ENCODE measurements around the gene AREG. TPM values are rescaled to one million over a fixed set of nuclear protein-coding genes. Genes with fewer than 3 reads are reported as not detected.

The AREG gene
- total RNA-seq, 1 experiment from 2014 or later: 0.33 TPM

DNA sequence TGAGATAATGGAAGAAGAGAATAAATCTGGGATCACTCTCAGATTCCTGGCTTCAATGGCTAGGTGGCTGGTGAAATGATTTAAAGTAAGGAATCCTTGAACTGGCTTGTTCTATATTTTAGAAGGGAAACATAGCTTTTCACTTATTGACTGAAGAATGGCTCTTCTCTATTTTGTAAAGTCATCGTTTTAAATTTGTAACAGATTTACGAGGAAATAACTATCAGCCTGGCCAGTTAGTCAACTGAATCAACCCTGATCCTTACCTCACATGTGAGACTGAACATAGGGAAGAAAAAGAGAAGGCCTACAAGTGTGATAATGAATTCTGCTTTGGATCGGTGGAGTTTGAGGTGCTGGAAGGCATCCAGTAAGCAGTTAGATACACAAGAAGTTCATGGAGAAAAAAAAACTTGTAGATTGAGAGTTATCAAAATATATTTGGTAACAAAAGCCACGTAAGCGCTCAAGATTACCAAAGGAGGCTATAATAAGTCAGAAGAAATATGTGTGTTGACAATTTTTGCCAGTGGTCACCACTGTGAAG is 12.0 kb downstream of the AREG start:
- Mint-ChIP-seq H3K4me1 (no peaks in the 10 kb centered on the region), H3K4me3 (no peak overlapping the region), H3K27me3 (ENCODE audit: low read depth) (no peaks in the 10 kb centered on the region), H3K36me3 (no peaks in the 10 kb centered on the region), H3K27ac (no peak overlapping the region), H3K9me3 (peaks cover 4% of the 10 kb centered on the region; the same call in 1 of the 2 replicates)
- no peak for ATAC-seq
- ChIA-PET POLR2A (no interaction called here), CTCF (interaction anchor here (1.7 to 1.9 kb wide), 2 partner anchors 12 kb away, joined by 4 to 6 read pairs; partner anchors contain the start of gene AREG)
- no peak for DNase-seq (ENCODE audit: low spot score)
- no peak for TF ChIP-seq SMAD4 (CRISPR knock-in tag; IDR thresholded peaks at IDR 0.05)
- TF ChIP-seq, protein P1, sequence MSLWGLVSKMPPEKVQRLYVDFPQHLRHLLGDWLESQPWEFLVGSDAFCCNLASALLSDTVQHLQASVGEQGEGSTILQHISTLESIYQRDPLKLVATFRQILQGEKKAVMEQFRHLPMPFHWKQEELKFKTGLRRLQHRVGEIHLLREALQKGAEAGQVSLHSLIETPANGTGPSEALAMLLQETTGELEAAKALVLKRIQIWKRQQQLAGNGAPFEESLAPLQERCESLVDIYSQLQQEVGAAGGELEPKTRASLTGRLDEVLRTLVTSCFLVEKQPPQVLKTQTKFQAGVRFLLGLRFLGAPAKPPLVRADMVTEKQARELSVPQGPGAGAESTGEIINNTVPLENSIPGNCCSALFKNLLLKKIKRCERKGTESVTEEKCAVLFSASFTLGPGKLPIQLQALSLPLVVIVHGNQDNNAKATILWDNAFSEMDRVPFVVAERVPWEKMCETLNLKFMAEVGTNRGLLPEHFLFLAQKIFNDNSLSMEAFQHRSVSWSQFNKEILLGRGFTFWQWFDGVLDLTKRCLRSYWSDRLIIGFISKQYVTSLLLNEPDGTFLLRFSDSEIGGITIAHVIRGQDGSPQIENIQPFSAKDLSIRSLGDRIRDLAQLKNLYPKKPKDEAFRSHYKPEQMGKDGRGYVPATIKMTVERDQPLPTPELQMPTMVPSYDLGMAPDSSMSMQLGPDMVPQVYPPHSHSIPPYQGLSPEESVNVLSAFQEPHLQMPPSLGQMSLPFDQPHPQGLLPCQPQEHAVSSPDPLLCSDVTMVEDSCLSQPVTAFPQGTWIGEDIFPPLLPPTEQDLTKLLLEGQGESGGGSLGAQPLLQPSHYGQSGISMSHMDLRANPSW (CRISPR knock-in tag; conservative IDR thresholded peaks at IDR 0.05; ENCODE audit: low read depth): no peak
- TF ChIP-seq, protein P2, sequence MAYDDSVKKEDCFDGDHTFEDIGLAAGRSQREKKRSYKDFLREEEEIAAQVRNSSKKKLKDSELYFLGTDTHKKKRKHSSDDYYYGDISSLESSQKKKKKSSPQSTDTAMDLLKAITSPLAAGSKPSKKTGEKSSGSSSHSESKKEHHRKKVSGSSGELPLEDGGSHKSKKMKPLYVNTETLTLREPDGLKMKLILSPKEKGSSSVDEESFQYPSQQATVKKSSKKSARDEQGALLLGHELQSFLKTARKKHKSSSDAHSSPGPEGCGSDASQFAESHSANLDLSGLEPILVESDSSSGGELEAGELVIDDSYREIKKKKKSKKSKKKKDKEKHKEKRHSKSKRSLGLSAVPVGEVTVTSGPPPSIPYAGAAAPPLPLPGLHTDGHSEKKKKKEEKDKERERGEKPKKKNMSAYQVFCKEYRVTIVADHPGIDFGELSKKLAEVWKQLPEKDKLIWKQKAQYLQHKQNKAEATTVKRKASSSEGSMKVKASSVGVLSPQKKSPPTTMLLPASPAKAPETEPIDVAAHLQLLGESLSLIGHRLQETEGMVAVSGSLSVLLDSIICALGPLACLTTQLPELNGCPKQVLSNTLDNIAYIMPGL (CRISPR knock-in tag; IDR thresholded peaks at IDR 0.05): no peak
- TF ChIP-seq, protein P3, sequence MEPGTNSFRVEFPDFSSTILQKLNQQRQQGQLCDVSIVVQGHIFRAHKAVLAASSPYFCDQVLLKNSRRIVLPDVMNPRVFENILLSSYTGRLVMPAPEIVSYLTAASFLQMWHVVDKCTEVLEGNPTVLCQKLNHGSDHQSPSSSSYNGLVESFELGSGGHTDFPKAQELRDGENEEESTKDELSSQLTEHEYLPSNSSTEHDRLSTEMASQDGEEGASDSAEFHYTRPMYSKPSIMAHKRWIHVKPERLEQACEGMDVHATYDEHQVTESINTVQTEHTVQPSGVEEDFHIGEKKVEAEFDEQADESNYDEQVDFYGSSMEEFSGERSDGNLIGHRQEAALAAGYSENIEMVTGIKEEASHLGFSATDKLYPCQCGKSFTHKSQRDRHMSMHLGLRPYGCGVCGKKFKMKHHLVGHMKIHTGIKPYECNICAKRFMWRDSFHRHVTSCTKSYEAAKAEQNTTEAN (CRISPR knock-in tag; IDR thresholded peaks at IDR 0.05): no peak
- no peak for TF ChIP-seq KAT7 (CRISPR knock-in tag; IDR thresholded peaks at IDR 0.05; ENCODE audit: borderline replicate concordance)
- TF ChIP-seq, protein P4, sequence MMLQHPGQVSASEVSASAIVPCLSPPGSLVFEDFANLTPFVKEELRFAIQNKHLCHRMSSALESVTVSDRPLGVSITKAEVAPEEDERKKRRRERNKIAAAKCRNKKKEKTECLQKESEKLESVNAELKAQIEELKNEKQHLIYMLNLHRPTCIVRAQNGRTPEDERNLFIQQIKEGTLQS (CRISPR knock-in tag; conservative IDR thresholded peaks at IDR 0.05): no peak
- TF ChIP-seq, protein P5, sequence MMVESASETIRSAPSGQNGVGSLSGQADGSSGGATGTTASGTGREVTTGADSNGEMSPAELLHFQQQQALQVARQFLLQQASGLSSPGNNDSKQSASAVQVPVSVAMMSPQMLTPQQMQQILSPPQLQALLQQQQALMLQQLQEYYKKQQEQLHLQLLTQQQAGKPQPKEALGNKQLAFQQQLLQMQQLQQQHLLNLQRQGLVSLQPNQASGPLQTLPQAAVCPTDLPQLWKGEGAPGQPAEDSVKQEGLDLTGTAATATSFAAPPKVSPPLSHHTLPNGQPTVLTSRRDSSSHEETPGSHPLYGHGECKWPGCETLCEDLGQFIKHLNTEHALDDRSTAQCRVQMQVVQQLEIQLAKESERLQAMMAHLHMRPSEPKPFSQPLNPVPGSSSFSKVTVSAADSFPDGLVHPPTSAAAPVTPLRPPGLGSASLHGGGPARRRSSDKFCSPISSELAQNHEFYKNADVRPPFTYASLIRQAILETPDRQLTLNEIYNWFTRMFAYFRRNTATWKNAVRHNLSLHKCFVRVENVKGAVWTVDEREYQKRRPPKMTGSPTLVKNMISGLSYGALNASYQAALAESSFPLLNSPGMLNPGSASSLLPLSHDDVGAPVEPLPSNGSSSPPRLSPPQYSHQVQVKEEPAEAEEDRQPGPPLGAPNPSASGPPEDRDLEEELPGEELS (CRISPR knock-in tag; IDR thresholded peaks at IDR 0.05): no peak
- no peak for TF ChIP-seq ZNF232 (CRISPR knock-in tag; IDR thresholded peaks at IDR 0.05)
- TF ChIP-seq ETV6 (CRISPR knock-in tag; IDR thresholded peaks at IDR 0.05): no peak
- no peak for TF ChIP-seq ZNF219 (CRISPR knock-in tag; IDR thresholded peaks at IDR 0.05; ENCODE audit: borderline replicate concordance)
- TF ChIP-seq, protein P6, sequence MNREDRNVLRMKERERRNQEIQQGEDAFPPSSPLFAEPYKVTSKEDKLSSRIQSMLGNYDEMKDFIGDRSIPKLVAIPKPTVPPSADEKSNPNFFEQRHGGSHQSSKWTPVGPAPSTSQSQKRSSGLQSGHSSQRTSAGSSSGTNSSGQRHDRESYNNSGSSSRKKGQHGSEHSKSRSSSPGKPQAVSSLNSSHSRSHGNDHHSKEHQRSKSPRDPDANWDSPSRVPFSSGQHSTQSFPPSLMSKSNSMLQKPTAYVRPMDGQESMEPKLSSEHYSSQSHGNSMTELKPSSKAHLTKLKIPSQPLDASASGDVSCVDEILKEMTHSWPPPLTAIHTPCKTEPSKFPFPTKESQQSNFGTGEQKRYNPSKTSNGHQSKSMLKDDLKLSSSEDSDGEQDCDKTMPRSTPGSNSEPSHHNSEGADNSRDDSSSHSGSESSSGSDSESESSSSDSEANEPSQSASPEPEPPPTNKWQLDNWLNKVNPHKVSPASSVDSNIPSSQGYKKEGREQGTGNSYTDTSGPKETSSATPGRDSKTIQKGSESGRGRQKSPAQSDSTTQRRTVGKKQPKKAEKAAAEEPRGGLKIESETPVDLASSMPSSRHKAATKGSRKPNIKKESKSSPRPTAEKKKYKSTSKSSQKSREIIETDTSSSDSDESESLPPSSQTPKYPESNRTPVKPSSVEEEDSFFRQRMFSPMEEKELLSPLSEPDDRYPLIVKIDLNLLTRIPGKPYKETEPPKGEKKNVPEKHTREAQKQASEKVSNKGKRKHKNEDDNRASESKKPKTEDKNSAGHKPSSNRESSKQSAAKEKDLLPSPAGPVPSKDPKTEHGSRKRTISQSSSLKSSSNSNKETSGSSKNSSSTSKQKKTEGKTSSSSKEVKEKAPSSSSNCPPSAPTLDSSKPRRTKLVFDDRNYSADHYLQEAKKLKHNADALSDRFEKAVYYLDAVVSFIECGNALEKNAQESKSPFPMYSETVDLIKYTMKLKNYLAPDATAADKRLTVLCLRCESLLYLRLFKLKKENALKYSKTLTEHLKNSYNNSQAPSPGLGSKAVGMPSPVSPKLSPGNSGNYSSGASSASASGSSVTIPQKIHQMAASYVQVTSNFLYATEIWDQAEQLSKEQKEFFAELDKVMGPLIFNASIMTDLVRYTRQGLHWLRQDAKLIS (CRISPR knock-in tag; IDR thresholded peaks at IDR 0.05; ENCODE audit: borderline replicate concordance): no peak
- TF ChIP-seq RORB (CRISPR knock-in tag; IDR thresholded peaks at IDR 0.05): no peak
- no peak for TF ChIP-seq IRF2 (CRISPR knock-in tag; IDR thresholded peaks at IDR 0.05; ENCODE audit: borderline replicate concordance, low read depth)
- TF ChIP-seq ATF1 (CRISPR knock-in tag; IDR thresholded peaks at IDR 0.05): no peak
- TF ChIP-seq, protein P7, sequence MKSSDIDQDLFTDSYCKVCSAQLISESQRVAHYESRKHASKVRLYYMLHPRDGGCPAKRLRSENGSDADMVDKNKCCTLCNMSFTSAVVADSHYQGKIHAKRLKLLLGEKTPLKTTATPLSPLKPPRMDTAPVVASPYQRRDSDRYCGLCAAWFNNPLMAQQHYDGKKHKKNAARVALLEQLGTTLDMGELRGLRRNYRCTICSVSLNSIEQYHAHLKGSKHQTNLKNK (CRISPR knock-in tag; IDR thresholded peaks at IDR 0.05): no peak
- TF ChIP-seq RELA (CRISPR knock-in tag; IDR thresholded peaks at IDR 0.05; ENCODE audit: borderline replicate concordance): no peak
- TF ChIP-seq, protein P8, sequence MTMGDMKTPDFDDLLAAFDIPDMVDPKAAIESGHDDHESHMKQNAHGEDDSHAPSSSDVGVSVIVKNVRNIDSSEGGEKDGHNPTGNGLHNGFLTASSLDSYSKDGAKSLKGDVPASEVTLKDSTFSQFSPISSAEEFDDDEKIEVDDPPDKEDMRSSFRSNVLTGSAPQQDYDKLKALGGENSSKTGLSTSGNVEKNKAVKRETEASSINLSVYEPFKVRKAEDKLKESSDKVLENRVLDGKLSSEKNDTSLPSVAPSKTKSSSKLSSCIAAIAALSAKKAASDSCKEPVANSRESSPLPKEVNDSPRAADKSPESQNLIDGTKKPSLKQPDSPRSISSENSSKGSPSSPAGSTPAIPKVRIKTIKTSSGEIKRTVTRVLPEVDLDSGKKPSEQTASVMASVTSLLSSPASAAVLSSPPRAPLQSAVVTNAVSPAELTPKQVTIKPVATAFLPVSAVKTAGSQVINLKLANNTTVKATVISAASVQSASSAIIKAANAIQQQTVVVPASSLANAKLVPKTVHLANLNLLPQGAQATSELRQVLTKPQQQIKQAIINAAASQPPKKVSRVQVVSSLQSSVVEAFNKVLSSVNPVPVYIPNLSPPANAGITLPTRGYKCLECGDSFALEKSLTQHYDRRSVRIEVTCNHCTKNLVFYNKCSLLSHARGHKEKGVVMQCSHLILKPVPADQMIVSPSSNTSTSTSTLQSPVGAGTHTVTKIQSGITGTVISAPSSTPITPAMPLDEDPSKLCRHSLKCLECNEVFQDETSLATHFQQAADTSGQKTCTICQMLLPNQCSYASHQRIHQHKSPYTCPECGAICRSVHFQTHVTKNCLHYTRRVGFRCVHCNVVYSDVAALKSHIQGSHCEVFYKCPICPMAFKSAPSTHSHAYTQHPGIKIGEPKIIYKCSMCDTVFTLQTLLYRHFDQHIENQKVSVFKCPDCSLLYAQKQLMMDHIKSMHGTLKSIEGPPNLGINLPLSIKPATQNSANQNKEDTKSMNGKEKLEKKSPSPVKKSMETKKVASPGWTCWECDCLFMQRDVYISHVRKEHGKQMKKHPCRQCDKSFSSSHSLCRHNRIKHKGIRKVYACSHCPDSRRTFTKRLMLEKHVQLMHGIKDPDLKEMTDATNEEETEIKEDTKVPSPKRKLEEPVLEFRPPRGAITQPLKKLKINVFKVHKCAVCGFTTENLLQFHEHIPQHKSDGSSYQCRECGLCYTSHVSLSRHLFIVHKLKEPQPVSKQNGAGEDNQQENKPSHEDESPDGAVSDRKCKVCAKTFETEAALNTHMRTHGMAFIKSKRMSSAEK (CRISPR knock-in tag; IDR thresholded peaks at IDR 0.05; ENCODE audit: borderline replicate concordance): no peak
- TF ChIP-seq, protein P9, sequence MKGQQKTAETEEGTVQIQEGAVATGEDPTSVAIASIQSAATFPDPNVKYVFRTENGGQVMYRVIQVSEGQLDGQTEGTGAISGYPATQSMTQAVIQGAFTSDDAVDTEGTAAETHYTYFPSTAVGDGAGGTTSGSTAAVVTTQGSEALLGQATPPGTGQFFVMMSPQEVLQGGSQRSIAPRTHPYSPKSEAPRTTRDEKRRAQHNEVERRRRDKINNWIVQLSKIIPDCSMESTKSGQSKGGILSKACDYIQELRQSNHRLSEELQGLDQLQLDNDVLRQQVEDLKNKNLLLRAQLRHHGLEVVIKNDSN (CRISPR knock-in tag; IDR thresholded peaks at IDR 0.05): no peak

All from WTC11 (cell line).